ENCODE data around the gene CYP2C8.
"Not testable (repeated sequence)": the region's sequence is repeated elsewhere in the genome, so short reads cannot be mapped to it uniquely, and the experiment has no call there.

The CYP2C8 gene

GRCh38 chr10:95069286-95069685 is at the start of gene CYP2C8:
TSS of gene CYP2C8 (minus strand) at chr10:95069497. CDS start at chr10:95069402, 95 bp downstream.
- DNase-seq: no peak

- no peak for DNase-seq
These were observed 47.6 kb upstream of the CYP2C8 start for GRCh38 chr10:95116869-95117269.

- DNase-seq: not testable (repeated sequence)
These were observed 41.5 kb upstream of the CYP2C8 start for GRCh38 chr10:95110823-95111222.

GRCh38 chr10:95097805-95098204 is 28.5 kb upstream of the CYP2C8 start:
- DNase-seq: no peak

GRCh38 chr10:95096143-95096542 is 26.8 kb upstream of the CYP2C8 start:
- no peak for DNase-seq

GRCh38 chr10:95079626-95080025 is 10.3 kb upstream of the CYP2C8 start:
- not testable (repeated sequence) for DNase-seq

GRCh38 chr10:95077556-95077955 is 8.3 kb upstream of the CYP2C8 start:
- DNase-seq: no peak

GRCh38 chr10:95071107-95071660 is 1.9 kb upstream of the CYP2C8 start:
- no peak for DNase-seq

- not testable (repeated sequence) for DNase-seq
These were observed 5.2 kb downstream of the CYP2C8 start for GRCh38 chr10:95064125-95064524.

GRCh38 chr10:95056744-95057363 is 12.4 kb downstream of the CYP2C8 start:
- DNase-seq: no peak

GRCh38 chr10:95049919-95050318 is 19.4 kb downstream of the CYP2C8 start:
- no peak for DNase-seq

- no peak for DNase-seq
These were observed 21.1 kb downstream of the CYP2C8 start for GRCh38 chr10:95048206-95048605.

GRCh38 chr10:95039281-95039680 is 30.0 kb downstream of the CYP2C8 start:
- DNase-seq: no peak

- no peak for DNase-seq
These were observed 33.7 kb downstream of the CYP2C8 start for GRCh38 chr10:95035332-95036295.

GRCh38 chr10:95034401-95034800 is 34.9 kb downstream of the CYP2C8 start:
- no peak for DNase-seq

- DNase-seq: no peak
These were observed 37.6 kb downstream of the CYP2C8 start for GRCh38 chr10:95031656-95032055.

- no peak for DNase-seq
These were observed 42.8 kb downstream of the CYP2C8 start for GRCh38 chr10:95026461-95026860.

GRCh38 chr10:94997741-94998174 is 71.5 kb downstream of the CYP2C8 start:
- DNase-seq: no peak

GRCh38 chr10:94992811-94993210 is 76.5 kb downstream of the CYP2C8 start:
- no peak for DNase-seq

- DNase-seq: no peak
These were observed 77.9 kb downstream of the CYP2C8 start for GRCh38 chr10:94991243-94991888.

- no peak for DNase-seq
These were observed 80.1 kb downstream of the CYP2C8 start for GRCh38 chr10:94989192-94989591.
